HepG2 (cell line): ENCODE data around the gene ARL8A. TPM values are rescaled to one million over a fixed set of nuclear protein-coding genes. Genes with fewer than 3 reads are reported as not detected.

ENCODE experiments used
- CEBPB ChIP-seq: IDR thresholded peaks from 2 replicates; pipeline ENCODE4 v1.6.1; 2011; ENCODE audit warnings: low read depth, low read length, improper control_type of control experiment, borderline replicate concordance
- CHD4 ChIP-seq: fragments of 200-600 bp; sonication (generic); IDR thresholded peaks from 2 replicates; pipeline ENCODE4 v1.7.0; 2017; ENCODE audit warnings: mild to moderate bottlenecking, low read length, borderline replicate concordance
- HNF1A ChIP-seq, 2 experiments: sonication (generic) in 1 of 2; formaldehyde crosslinking in 1 of 2; IDR thresholded peaks; 2 replicates each; pipeline versions ENCODE4 v1.4.0 to v1.6.1; 2016 to 2020; ENCODE audit warnings: borderline replicate concordance in 1 of 2, low read depth in 1 of 2, mild to moderate bottlenecking in 1 of 2, missing genetic modification reagents in 1 of 2
- KDM4B ChIP-seq: sonication (generic); formaldehyde crosslinking; IDR thresholded peaks from 2 replicates; pipeline ENCODE4 v1.4.0; 2020; ENCODE audit warnings: missing genetic modification reagents
- MAFK ChIP-seq, 2 experiments: IDR thresholded peaks in 1 of 2; conservative IDR thresholded peaks in 1 of 2; 2 replicates each; pipeline ENCODE4 v1.6.1; 2011; ENCODE audit warnings: improper control_type of control experiment in 2 of 2, low read length in 2 of 2
- SMARCE1 ChIP-seq: fragments of 450-650 bp; IDR thresholded peaks from 2 replicates; pipeline ENCODE4 v1.6.1; 2017; ENCODE audit warnings: borderline replicate concordance
- ZNF292 ChIP-seq: sonication (generic); formaldehyde crosslinking; IDR thresholded peaks from 2 replicates; pipeline ENCODE4 v1.8.1; 2022; ENCODE audit warnings: mild to moderate bottlenecking, low read depth, missing genetic modification reagents, borderline replicate concordance
- ZNF619 ChIP-seq: sonication (generic); formaldehyde crosslinking; IDR thresholded peaks from 2 replicates; pipeline ENCODE4 v1.4.0; 2020; ENCODE audit warnings: mild to moderate bottlenecking, missing genetic modification reagents
- ZNF687 ChIP-seq: sonication (generic); formaldehyde crosslinking; IDR thresholded peaks from 2 replicates; pipeline ENCODE4 v1.5.1; 2020; ENCODE audit warnings: mild to moderate bottlenecking, missing genetic modification reagents, moderate library complexity
- ZSCAN12 ChIP-seq: sonication (generic); formaldehyde crosslinking; IDR thresholded peaks from 2 replicates; pipeline ENCODE4 v1.9.0; 2021; ENCODE audit warnings: mild to moderate bottlenecking, missing genetic modification reagents
- ZSCAN29 ChIP-seq: sonication (generic); formaldehyde crosslinking; conservative IDR thresholded peaks from 2 replicates; pipeline ENCODE4 v1.4.0; 2020; ENCODE audit warnings: mild to moderate bottlenecking, missing genetic modification reagents
- polyA plus RNA-seq, 8 experiments: library from polyadenylated mRNA; depleted of rRNA in 3 of 8; stranded (reverse) in 7 of 8; unstranded in 1 of 8; fragments of >200 nt; fragmentation: Illumina TruSeq in 4 of 8; extraction: Trizol in 4 of 8; gene quantifications; 2 replicates each; pipeline versions ENCODE4 v1.2.1 to v1.2.3, GENCODE V29; 2011 to 2016; ENCODE audit warnings: low read depth in 4 of 8, missing spikeins in 1 of 8, mixed read lengths in 1 of 8; ENCODE audit not compliant: insufficient read depth in 1 of 8
- total RNA-seq, 5 experiments: library from RNA; depleted of rRNA; stranded (reverse); fragments of >200 nt; fragmentation: Illumina TruSeq; extraction: Trizol; gene quantifications; 2 replicates each; pipeline ENCODE4 v1.2.3, GENCODE V29; 2016; ENCODE audit warnings: low read depth in 1 of 5
- TF ChIP-seq, protein P1 (sequence below): sonication (generic); formaldehyde crosslinking; IDR thresholded peaks from 2 replicates; pipeline ENCODE4 v1.4.0; 2020; ENCODE audit warnings: missing genetic modification reagents, borderline replicate concordance
- TF ChIP-seq, protein P2 (sequence below): sonication (generic); formaldehyde crosslinking; IDR thresholded peaks from 2 replicates; pipeline ENCODE4 v1.5.1; 2020; ENCODE audit warnings: missing genetic modification reagents, mild to moderate bottlenecking, borderline replicate concordance
- TF ChIP-seq, protein P3 (sequence below): sonication (generic); formaldehyde crosslinking; IDR thresholded peaks from 2 replicates; pipeline ENCODE4 v1.8.0; 2022; ENCODE audit warnings: mild to moderate bottlenecking, missing genetic modification reagents, borderline replicate concordance

The ARL8A gene
- total and polyA plus RNA-seq, 2 of the 13 experiments (the other 11 are each of a cell fraction or from before 2014, with no cell fraction given), result 2.7 to 23.4 TPM

- TF ChIP-seq KDM4B (CRISPR knock-in tag) (no peak), ZNF619 (peak; percentile 82; the same call in 1 of the 2 replicates), MAFK (conservative IDR thresholded peaks at IDR 0.05 in 1 of 2, IDR thresholded peaks at IDR 0.05 in 1 of 2; ENCODE audit: low read length in 2 of 2) (no peak), SMARCE1 (no peak), ZSCAN12 (CRISPR knock-in tag) (no peak), ZNF292 (CRISPR knock-in tag) (no peak), HNF1A (IDR thresholded peaks at IDR 0.05; ENCODE audit: low read depth) (no peak), HNF1A (CRISPR knock-in tag; IDR thresholded peaks at IDR 0.05; ENCODE audit: borderline replicate concordance) (0 out of 2 replicates have a peak, but pooled peaks have one; percentile 14), ZNF687 (CRISPR knock-in tag) (peak; percentile 54; the same call in 1 of the 2 replicates), CEBPB (peak; percentile 63; the same call in 1 of the 2 replicates), ZSCAN29 (0 out of 2 replicates have a peak, but pooled peaks have one; percentile 63), CHD4 (no peak)
- TF ChIP-seq, protein P1, sequence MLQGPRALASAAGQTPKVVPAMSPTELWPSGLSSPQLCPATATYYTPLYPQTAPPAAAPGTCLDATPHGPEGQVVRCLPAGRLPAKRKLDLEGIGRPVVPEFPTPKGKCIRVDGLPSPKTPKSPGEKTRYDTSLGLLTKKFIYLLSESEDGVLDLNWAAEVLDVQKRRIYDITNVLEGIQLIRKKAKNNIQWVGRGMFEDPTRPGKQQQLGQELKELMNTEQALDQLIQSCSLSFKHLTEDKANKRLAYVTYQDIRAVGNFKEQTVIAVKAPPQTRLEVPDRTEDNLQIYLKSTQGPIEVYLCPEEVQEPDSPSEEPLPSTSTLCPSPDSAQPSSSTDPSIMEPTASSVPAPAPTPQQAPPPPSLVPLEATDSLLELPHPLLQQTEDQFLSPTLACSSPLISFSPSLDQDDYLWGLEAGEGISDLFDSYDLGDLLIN (CRISPR knock-in tag), result no peak
- TF ChIP-seq, protein P2, sequence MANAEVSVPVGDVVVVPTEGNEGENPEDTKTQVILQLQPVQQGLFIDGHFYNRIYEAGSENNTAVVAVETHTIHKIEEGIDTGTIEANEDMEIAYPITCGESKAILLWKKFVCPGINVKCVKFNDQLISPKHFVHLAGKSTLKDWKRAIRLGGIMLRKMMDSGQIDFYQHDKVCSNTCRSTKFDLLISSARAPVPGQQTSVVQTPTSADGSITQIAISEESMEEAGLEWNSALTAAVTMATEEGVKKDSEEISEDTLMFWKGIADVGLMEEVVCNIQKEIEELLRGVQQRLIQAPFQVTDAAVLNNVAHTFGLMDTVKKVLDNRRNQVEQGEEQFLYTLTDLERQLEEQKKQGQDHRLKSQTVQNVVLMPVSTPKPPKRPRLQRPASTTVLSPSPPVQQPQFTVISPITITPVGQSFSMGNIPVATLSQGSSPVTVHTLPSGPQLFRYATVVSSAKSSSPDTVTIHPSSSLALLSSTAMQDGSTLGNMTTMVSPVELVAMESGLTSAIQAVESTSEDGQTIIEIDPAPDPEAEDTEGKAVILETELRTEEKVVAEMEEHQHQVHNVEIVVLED (CRISPR knock-in tag), result 0 out of 2 replicates have a peak, but pooled peaks have one; percentile 38
- TF ChIP-seq, protein P3, sequence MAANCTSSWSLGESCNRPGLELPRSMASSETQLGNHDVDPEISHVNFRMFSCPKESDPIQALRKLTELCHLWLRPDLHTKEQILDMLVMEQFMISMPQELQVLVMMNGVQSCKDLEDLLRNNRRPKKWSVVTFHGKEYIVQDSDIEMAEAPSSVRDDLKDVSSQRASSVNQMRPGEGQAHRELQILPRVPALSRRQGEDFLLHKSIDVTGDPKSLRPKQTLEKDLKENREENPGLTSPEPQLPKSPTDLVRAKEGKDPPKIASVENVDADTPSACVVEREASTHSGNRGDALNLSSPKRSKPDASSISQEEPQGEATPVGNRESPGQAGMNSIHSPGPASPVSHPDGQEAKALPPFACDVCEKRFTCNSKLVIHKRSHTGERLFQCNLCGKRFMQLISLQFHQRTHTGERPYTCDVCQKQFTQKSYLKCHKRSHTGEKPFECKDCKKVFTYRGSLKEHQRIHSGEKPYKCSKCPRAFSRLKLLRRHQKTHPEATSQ, result no peak
These were observed 44.7 kb upstream of the ARL8A start (continued) for GRCh38 chr1:202189001-202189790.
